ENCODE measurements around the gene ENDOD1.

The ENDOD1 gene

GRCh38 chr11:95154514-95154913, 64.9 kb downstream of the ENDOD1 start:
- peak; percentile 59 for DNase-seq (ENCODE audit: low read depth)
- no peak overlapping the region for H3K4me3 ChIP-seq (ENCODE audit: low read depth, low read length)
- peak; percentile 61 for TF ChIP-seq CTCF (conservative IDR thresholded peaks at IDR 0.05; ENCODE audit: low read depth, low read length)

DNA sequence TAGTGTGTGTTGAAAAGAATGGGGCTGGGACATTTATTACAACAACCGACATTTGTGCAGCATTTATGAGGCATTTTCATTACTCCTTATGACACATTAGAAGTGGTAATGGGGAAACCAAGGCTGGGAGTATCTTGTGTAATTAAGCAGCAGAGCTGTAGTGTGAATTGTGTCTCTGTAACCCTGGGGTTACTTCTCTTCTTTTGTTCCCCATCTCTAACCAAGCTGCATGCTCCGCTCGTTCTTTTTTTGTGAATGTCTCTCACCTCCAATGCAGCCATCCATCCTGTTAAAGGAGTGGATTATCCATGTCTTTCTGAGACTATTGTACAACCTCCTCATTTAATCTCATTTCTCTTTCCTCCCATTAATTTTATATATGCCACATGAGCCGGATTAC, 65.7 kb downstream of the ENDOD1 start:
- no peak overlapping the region for H3K4me3 ChIP-seq (ENCODE audit: low read depth, low read length)
- no peak for DNase-seq (ENCODE audit: low read depth)
- no peak for TF ChIP-seq CTCF (conservative IDR thresholded peaks at IDR 0.05; ENCODE audit: low read depth, low read length)

DNA sequence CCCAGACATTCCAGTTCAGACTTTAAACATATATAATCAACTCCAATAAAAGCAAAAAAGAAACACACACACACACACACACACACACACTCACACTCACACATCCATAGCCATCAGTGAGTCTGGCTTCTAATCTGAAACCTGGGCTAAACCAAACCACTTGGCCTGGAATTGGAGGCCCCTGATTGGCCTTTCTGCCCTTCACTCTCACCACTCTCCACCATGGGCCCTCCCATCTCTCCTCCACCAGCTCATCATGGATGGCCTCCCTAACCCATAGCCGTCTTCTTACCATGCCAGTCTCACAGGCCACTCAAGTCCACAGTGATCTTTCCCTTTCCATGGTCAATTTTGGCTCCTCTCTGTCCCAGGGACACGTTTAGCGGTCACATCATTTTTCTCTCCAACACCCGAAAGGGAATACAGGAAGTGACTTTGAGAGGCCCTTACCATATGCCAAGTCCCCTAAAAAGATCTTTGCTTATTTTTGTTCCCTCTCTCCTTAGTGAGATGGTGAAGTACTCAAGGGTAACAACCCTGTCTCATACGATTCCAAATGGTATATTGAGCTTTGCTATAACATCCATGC, 66.6 kb downstream of the ENDOD1 start:
- DNase-seq (ENCODE audit: low read depth): no peak
- H3K4me3 ChIP-seq (ENCODE audit: low read depth, low read length): no peak overlapping the region
- no peak for TF ChIP-seq CTCF (conservative IDR thresholded peaks at IDR 0.05; ENCODE audit: low read depth, low read length)

GRCh38 chr11:95156916-95157541, 67.4 kb downstream of the ENDOD1 start:
- no peak for TF ChIP-seq CTCF (conservative IDR thresholded peaks at IDR 0.05; ENCODE audit: low read depth, low read length)
- DNase-seq (ENCODE audit: low read depth): no peak
- H3K4me3 ChIP-seq (ENCODE audit: low read depth, low read length): no peak overlapping the region

DNA sequence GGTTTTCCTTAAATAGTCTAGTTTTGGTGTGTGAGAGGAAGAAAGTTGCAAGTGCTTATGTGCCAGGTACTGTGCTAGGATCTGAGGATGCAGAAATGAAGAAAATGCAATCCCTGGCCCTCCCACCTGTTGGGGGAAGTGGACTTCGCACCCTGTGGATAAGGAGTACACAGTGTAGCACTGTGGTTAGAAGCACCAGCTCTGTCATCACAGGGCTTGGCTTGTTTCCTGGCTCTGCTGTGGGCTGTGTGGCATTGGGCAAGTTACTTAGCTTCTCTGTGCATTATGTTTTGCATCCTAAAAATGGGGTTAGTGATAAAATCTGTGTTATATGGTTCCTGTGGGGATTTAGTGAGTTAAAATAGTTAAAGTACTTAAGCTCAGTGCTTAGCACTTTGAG, 68.2 kb downstream of the ENDOD1 start:
- no peak for TF ChIP-seq CTCF (conservative IDR thresholded peaks at IDR 0.05; ENCODE audit: low read depth, low read length)
- H3K4me3 ChIP-seq (ENCODE audit: low read depth, low read length): no peak overlapping the region
- no peak for DNase-seq (ENCODE audit: low read depth)

- no peak for TF ChIP-seq CTCF (conservative IDR thresholded peaks at IDR 0.05; ENCODE audit: low read depth, low read length)
- DNase-seq (ENCODE audit: low read depth): no peak
- no peak overlapping the region for H3K4me3 ChIP-seq (ENCODE audit: low read depth, low read length)
Measured at GRCh38 chr11:95161248-95161647, 71.6 kb downstream of the ENDOD1 start.

DNA sequence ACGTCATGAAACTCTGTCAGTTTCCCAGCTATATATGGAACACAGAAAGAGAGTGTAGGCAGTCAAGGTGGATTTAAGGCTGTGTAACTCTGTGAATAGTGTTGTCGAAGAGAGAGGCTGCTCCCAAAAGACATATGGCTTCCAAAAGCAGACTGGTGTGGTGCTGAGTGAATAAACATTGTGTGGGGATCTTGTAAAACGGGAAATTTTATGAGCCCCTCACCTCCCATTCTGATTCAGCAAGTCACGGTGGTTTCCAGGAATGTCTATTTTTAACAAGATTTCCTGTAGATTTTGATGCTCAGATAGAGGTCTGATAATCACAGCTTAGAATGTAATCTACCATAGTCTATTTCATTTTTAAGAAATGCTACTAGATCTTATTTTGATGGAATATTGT, 73.5 kb downstream of the ENDOD1 start:
- DNase-seq (ENCODE audit: low read depth): no peak
- no peak for TF ChIP-seq CTCF (conservative IDR thresholded peaks at IDR 0.05; ENCODE audit: low read depth, low read length)
- no peak overlapping the region for H3K4me3 ChIP-seq (ENCODE audit: low read depth, low read length)

Data from choroid plexus epithelial cell (primary cell).